GM18873 (cell line): Measurements from ENCODE around the gene MID2.
"Not testable (repeated sequence)": the region's sequence is repeated elsewhere in the genome, so short reads cannot be mapped to it uniquely, and the experiment has no call there.

ENCODE experiments used
- ATAC-seq: cut with Tn5 transposase; IDR thresholded peaks from one replicate; pipeline ENCODE4 v1.9.1; 2021; ENCODE audit warnings: mild to moderate bottlenecking, moderate library complexity, moderate number of reproducible peaks; ENCODE audit not compliant: unreplicated experiment, low FRiP score

Gene MID2, protein sequence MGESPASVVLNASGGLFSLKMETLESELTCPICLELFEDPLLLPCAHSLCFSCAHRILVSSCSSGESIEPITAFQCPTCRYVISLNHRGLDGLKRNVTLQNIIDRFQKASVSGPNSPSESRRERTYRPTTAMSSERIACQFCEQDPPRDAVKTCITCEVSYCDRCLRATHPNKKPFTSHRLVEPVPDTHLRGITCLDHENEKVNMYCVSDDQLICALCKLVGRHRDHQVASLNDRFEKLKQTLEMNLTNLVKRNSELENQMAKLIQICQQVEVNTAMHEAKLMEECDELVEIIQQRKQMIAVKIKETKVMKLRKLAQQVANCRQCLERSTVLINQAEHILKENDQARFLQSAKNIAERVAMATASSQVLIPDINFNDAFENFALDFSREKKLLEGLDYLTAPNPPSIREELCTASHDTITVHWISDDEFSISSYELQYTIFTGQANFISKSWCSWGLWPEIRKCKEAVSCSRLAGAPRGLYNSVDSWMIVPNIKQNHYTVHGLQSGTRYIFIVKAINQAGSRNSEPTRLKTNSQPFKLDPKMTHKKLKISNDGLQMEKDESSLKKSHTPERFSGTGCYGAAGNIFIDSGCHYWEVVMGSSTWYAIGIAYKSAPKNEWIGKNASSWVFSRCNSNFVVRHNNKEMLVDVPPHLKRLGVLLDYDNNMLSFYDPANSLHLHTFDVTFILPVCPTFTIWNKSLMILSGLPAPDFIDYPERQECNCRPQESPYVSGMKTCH

DNA sequence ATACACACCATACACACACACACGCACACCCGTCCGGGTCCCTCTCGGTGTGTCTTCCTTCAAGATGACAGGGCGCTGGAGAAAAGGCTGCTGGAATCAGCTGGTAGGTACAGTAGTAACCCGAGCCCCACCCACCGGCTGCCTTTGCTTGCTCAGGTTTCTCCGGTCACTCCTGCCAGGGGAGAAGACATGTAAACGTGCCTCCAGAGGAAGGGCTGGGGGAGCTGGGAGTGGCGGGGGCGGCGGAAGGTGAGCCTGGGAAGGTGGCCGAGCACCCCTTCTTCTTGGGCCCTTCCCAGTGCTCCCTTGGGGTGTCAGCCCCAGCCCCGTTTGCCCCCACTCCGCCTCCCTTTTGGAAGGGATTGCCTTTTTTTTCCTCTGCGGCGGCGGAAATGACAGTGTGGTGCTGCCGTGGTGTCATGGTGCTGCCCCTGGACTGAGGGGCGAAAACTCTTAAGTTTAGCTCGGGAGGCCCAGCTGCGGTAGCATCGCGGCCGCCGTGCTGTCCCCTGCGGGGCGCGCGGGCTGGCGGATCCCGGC is at the start of gene MID2:
Gene MID2 (plus strand): TSS at position 169 of the 540 bp plus-strand sequence. CDS start 561 bp downstream, outside the sequence.
- no peak for ATAC-seq

DNA sequence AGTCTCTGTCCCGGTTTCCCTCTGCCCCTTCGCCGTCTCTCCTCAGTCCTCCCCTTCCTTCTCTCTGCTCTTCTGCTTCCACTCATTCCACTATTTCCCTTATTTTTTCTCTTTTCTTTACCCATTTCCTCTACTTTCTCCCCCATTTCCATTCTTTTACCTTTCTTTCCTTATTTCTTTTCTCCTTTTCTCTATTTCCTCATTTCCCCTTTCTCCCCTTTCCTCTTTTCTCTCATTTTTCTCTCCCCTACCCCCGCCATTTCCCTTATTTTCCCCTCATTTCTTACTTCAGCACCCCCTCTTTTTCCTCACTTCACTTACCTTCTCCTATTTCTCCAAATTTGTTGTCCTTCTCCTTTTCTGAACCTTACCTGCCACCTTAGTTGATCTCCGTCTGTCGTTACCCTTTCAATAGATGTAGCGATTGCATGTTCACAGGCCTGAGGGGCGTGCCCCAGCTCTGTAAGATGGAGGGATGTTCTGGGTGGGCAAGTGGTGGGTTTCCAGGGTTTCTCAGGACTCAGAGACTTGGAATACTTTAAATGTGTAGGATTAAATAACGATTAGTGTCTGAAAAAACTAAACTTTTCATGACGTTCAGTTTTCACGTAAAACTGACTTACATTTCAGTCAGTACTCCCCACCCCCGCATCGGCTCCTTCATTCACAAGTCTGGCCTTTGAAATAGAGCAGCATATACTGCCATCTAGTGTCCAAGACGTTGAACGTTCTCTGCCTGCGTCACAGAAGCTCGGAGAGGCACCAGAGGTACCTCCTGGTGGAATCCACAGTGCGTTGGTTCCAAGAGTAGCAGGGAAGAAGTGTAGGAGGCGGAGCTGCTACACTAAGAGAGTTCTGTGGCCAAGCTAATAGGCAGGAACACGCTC is 48.8 kb upstream of the MID2 start:
- peak; percentile 63 for ATAC-seq

DNA sequence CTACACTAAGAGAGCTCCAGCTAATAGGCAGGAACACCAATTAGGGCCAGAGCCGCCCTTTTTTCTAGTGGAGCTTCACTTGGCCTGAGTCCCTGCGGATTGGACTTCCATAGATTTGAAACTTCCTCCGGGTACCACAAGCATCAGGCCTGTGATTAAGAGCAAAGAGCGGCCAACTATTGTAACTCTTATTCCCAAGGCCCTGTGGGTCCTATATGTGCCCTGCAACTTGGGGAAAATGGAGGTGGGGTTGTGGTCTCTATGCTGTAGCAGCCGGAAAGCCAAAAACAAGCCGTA is 48.2 kb upstream of the MID2 start, which contains the start of gene NCBP2L:
Gene NCBP2L (plus strand): TSS at position 198 of the 297 bp plus-strand sequence. CDS start 16,488 bp downstream, outside the sequence.
- no peak for ATAC-seq

DNA sequence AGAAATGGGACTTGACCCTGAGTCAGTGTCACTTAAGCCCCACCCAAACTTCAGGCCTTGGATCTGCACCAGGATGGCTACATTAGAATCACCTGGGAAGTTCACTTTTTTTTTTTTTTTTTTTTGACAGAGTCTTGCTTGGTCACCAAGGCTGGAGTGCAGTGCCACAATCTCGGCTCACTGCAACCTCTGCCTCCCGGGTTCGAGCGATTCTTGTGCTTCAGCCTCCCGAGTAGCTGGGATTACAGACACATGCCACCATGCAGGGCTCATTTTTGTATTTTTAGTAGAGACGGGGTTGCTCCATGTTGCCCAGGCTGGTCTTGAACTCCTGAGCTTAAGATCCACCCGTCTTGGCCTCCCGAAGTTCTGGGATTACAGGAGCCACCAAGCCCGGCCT is 45.1 kb upstream of the MID2 start:
- no peak for ATAC-seq

DNA sequence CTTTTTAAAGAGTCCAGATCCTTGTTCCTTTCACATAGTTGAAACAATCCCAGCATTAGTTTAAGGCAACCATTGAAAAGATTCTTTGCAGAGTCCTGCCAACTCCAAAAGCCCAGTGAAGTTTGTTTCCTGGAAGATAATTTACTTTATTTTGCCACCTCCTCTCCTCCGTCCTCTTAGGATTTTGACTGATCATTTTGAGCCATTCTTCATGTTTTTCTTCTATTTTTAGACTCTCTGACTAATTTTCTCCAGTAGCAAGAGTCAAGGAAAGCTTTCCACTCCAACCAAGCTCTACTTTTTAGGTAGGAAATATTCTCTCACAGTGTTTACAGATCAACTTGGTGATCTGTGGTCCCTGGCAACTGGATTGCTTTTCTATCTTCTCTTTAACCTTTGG is 37.8 kb upstream of the MID2 start:
- no peak for ATAC-seq

DNA sequence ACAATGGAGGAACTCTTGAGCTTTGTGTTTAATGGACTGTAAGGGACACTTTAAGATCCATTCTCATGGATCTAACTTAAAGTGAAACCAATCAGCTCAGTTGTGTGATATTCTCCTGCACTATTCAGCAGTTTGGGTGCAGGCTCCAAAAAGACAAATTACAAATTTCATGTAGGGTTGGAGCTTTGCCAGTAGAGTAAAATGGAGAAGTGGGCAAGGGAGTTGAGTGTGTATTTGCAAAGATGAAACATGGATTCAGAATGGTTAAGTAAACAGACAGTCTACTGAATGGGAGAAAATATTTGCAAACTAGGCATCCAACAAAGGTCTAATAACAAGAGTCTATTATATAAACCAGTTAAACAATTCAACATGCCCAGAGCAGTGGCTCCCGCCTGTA is 21.2 kb upstream of the MID2 start:
- no peak for ATAC-seq

DNA sequence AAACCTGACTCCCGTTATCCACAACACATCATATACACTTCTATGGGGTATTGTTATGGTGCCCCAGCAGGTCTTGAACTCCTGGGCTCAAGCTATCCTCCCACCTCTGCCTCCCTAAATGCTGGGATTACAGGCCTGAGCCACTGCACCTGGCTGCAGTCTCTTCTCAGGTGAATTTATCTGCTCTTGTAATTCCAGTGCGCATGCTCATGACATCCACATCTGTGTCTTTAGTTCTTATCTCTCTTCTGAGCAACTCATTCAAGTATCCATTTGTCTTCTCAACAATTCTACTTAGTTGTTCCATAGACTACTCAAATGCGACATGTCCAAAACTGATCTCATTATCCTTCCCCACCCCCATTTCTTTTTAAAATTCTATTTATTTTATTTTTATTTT is 20.5 kb upstream of the MID2 start:
- ATAC-seq: no peak

DNA sequence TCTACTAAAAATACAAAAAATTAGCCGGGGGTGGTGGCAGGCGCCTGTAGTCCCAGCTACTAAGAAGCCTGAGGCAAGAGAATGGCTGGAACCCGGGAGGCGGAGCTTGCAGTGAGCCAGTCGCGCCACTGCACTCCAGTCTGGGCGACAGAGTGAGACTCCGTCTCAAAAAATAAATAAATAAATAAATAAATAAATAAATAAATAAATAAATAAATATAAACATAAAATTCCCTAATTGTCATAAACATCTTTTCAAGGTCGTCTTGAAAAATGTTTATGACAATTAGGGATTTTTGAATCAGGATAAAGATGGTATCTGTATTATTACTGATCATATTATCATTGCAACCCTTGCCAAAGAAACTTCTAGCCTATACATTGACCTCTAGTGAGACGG is 15.6 kb upstream of the MID2 start:
- ATAC-seq: not testable (repeated sequence)

DNA sequence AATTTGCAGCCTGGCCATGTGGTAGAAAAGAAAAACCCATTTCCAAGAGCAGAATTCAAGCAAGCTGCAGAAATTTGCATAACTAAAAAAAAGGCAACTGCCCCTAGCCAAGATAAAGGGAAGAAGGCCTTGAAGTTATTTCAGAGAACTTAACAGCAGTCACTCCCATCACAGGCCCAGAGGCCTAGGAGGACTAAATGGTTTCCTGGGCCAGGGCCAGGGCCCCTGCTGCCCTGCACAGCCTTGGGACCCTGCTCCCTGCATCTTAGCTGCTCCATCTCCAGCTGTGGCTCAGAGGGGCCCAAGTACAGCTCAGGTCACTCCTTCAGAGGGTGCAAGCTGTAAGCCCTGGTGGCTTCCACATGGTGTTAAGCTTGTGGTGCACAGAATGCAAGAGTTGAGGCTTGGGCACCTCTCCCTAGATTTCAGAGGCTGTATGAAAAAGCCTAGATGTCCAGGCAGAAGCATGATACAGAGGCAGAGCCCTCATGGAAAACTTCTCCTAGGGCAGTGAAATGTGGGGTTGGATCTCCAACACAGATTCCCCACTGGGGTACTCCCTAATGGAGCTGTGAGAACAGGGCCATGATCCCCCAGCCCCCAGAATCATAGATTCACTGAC is 6.7 kb upstream of the MID2 start:
- no peak for ATAC-seq

DNA sequence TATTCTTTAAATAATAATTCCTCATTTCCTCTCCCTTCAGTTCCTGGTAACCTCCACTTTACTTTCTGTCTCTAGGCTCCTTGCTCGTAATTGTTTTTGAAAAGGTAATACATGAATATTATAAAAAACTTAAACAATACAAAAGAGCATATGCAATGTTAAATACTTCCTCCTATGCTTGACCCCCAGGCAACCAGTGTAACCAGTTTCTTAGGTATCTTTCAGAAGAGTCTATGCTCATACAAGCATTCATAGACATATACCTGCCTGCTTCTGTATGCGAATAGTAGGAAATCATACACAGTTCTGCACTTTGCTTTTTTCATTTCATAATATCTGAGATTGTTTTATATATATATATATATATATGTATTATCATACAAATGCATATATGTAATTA is 2.6 kb upstream of the MID2 start:
- ATAC-seq: no peak

DNA sequence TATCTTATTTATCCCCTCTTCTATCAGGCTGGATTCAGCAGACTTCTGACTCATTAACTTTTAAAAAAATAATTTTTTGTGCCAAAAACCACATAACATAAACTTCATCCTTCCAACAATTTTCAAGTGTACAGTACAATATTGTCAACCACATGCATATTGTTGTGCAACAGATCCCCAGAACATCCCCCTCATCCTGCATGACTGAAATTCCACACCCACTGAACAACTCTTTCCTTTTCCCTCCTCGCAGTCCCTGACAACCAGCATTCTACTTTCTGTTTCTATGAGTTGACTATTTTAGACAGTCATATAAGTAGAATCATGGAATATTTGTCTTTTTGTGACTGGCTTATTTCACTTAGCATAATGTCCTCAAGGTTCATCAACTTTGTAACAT is 2.2 kb upstream of the MID2 start:
- ATAC-seq: no peak

DNA sequence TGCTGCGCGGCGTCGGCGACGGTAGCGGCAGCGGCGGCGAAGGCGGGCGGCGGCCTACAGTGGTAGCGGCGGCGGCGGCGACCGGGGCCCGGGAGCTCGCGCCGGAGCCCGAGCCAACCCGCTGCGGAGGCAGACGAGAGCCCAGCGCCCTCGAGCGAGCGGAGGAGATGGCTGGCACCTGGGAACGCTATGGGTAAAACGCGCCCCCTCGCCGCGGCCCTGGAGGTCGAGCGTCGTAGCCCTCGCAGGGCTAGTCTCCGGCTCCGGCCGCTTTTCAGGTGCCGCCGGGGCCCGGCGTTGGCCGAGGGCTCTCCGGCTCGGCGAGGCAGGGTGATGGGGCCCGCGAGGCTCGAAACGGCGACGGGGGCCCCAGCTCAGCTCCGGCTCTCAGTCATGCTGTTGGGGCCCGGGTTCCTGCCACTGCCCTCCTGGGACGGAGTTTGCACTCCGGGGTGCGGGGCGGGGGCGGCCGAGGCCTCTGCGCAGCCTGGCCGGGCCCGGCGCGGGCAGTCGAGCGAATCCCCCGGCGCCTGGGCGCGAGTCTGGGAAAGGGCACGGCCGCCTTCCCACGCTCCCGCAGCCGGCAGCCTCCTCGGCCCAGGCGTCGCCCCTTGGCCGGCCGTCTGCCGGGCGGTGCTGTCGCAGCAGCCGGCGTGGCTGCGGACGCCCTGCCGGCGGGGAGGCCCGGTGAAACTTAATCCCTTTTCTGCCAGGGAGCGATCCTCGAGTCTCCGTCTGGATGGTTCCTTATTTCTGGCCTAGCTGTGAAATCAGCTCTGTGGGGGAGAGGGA is 768 bp downstream of the MID2 start:
- ATAC-seq: no peak

DNA sequence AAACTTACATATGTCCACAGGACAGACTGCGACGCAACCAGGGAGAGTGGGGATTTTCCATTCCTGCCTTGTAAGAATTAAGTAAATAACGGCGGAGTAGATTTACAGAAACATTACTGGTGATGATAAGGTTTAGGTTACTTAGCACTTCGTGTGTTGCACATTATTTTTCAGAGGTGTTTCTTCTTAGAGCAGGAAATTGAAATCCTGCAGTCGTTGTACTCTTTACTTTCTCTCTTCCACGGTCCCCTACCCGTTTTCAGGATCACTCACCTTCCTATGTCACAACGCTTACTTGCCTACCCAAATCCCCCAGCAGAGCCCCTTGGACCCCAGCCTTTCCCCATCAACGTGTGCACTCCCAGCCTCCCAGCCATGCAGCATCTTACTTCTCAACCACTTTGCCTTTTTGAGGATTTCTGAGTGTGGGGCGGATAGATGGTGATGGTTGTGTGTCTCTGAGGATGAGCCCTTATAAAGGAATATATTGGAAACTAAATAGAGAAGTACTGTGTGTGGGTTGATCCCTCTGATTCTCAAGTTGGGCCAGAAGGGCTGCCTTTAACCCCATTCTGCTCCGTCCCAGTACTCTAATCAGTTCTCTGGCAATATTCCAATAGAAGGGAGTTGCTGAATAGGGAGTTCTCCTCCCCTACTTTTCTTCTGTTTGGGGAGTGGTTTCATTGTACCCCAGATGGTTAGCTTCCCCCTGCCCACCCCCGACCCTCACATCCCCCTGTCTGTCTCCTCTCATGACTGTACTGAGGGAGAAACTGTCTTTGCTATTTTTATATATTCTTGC is 1.6 kb downstream of the MID2 start:
- ATAC-seq: no peak

DNA sequence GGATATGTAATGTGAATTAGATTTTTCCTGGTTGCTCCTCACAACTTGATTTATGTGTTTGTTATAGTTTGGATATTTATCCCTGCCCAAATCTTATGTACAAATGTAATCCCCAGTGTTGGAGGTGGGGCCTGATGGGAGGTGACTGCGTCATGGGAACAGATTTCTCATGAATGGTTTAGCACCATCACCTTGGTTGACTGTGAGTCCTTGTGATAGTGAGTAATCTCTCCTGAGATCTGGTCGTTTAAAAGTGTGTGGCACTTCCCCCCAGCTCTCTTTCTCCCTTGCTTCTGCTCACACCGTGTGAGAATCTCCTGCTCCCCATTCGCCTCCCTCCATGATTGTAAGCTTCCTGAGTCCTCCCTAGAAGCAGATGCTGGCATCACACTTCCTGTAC is 2.2 kb downstream of the MID2 start:
- no peak for ATAC-seq

DNA sequence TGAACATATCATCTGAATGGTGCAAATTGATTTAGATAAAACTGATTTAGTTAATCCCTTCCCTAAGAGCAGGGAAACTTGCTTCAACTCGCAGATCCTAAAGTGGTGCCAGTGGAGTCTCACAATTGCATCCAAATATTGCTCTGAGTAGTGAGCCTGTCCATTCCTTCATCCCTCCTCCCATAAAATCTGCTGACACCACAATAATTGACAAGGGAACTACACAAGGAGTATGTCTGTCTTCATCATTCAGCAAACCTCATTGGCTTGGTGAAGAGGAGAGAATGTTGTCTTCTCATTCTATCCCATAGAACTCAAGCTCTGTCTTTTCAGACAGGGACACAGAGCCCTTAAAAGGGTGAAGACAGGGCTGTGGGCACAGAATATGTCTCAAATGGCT is 4.2 kb downstream of the MID2 start:
- no peak for ATAC-seq

DNA sequence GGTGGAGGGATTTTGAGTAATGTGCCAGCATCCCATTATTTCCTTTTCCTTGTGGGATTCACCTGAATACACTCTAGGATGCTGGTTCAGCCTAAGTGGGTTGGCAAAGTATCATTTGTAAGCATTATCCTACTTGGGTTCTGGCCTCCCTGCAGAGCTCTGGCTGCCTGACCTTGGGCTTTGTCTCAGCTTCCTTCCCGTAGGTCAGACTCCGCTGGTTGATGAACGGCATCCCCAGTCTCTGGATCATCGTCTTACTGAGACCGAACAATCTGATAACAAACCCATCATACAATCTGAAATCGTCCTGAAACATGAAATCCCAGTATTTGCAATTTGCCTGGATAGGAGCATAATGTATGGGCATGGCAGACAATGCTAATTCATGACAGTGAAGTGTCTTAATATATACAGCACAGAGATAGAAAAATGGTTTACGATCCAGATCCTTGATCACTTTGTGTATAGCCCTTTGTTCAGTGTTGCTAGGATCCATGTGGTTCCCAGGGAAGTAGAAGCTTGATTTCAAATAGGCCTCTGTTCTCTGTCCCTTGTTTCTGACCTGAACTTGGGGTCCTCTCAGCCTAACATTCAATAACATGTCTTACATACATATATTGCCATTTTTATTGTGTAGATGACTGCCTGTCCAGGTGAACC is 5.5 kb downstream of the MID2 start:
- ATAC-seq: no peak

DNA sequence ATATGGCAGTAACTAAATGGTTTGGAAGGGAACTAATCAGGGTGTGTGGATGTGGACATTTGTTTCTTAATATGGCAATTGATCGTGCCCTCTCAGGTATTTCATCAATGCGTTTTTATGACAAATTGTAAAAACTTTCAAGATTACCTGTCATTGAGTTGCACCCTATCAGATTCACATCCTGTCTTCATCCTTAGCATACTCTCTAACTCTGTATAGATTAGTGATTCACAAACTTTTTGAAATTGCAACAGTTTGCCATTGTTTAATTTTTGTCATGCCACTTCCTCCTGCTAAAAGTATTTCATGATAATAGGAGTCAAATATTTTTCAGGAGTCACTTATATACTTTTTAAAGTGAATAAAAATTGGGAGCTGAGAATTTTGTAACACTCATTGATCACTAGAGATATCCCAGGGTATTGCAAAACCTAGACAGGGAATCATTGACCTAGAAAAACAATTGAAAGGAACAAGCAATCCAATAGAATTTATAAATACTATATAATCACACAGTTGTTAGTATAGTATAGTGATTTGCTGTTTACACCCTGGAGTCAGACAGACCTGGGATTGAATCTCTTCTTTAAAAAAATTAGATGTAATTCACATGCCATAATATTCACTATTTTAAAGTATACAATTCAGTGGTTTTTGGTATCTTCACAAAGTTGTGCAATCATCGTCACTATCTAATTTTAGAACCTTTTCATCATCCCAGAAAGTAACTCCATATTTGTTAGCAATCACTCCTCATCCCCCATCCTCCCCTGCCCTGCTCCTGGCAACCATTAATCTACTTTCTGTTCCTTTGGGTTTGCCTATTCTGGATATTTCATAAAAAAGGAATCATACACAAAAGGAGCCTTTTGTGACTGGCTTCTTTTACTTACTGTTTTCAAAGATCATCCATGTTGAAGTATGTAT is 8.9 kb downstream of the MID2 start:
- ATAC-seq: no peak
